K562 (cell line): Measurements from ENCODE around the gene CHCHD10. TPM values are rescaled to one million over a fixed set of nuclear protein-coding genes. Genes with fewer than 3 reads are reported as not detected.

Source experiments
- BMI1 ChIP-seq: fragments of 150-350 bp; IDR thresholded peaks from 2 replicates; pipeline ENCODE4 v1.6.1; 2014; ENCODE audit warnings: low read length
- CBX1 ChIP-seq: sonication (generic); IDR thresholded peaks from 2 replicates; pipeline ENCODE4 v1.6.1; 2016; ENCODE audit warnings: antibody characterized with exemption, low read depth, mild to moderate bottlenecking
- DDX20 ChIP-seq: fragments of 450-650 bp; IDR thresholded peaks from 2 replicates; pipeline ENCODE4 v1.6.1; 2016; ENCODE audit warnings: missing genetic modification characterization, low read depth, mild to moderate bottlenecking, missing compliant biosample characterization, moderate library complexity
- EP300 ChIP-seq: IDR thresholded peaks from 2 replicates; pipeline ENCODE4 v1.6.1; 2012; ENCODE audit warnings: low read length, improper control_type of control experiment
- FIP1L1 ChIP-seq: fragments of 200-400 bp; formaldehyde crosslinking; IDR thresholded peaks from 2 replicates; pipeline ENCODE4 v1.6.1; 2018; ENCODE audit warnings: mild to moderate bottlenecking, low read depth, low read length; ENCODE audit not compliant: poor library complexity, severe bottlenecking
- HNRNPL ChIP-seq: fragments of 200-400 bp; formaldehyde crosslinking; IDR thresholded peaks from 2 replicates; pipeline ENCODE4 v1.6.1; 2017; ENCODE audit warnings: low read depth, mild to moderate bottlenecking, low read length
- NEUROD1 ChIP-seq: fragments of 150-350 bp; IDR thresholded peaks from 2 replicates; pipeline ENCODE4 v1.6.1; 2014; ENCODE audit warnings: borderline replicate concordance, low read length, low read depth; ENCODE audit not compliant: partially characterized antibody
- RBBP5 ChIP-seq: fragments of 200-600 bp; sonication (generic); IDR thresholded peaks from 2 replicates; pipeline ENCODE4 v1.6.1; 2012; ENCODE audit warnings: borderline replicate concordance, mild to moderate bottlenecking, low read length, control low read depth, inconsistent platforms; ENCODE audit not compliant: insufficient read depth, poor library complexity, severe bottlenecking
- RBM22 ChIP-seq: fragments of 200-400 bp; formaldehyde crosslinking; IDR thresholded peaks from 2 replicates; pipeline ENCODE4 v1.6.1; 2018; ENCODE audit warnings: low read length, low read depth; ENCODE audit not compliant: poor library complexity, severe bottlenecking
- RHOXF2B ChIP-seq: fragments of 250-450 bp; sonication (Bioruptor Pico); conservative IDR thresholded peaks from 2 replicates; pipeline ENCODE4 v1.5.1; 2021
- SMAD4 ChIP-seq: fragments of 250-450 bp; sonication (Bioruptor Pico); conservative IDR thresholded peaks from 2 replicates; pipeline ENCODE4 v1.8.0; 2021; ENCODE audit warnings: inconsistent platforms, mild to moderate bottlenecking, moderate library complexity
- SMARCA5 ChIP-seq: fragments of 450-650 bp; IDR thresholded peaks from 2 replicates; pipeline ENCODE4 v1.6.1; 2016
- SRSF1 ChIP-seq: fragments of 200-400 bp; formaldehyde crosslinking; IDR thresholded peaks from 2 replicates; pipeline ENCODE4 v1.6.1; 2017; ENCODE audit warnings: mild to moderate bottlenecking, low read depth, low read length, moderate library complexity
- SRSF3 ChIP-seq: fragments of 200-400 bp; formaldehyde crosslinking; IDR thresholded peaks from 2 replicates; pipeline ENCODE4 v1.6.1; 2016; ENCODE audit warnings: mild to moderate bottlenecking, low read length, moderate library complexity; ENCODE audit not compliant: insufficient read depth
- SRSF9 ChIP-seq: fragments of 200-400 bp; formaldehyde crosslinking; IDR thresholded peaks from 2 replicates; pipeline ENCODE4 v1.6.1; 2017; ENCODE audit warnings: low read depth, low read length, borderline replicate concordance
- STAG1 ChIP-seq: sonication (generic); formaldehyde crosslinking; IDR thresholded peaks from 2 replicates; pipeline ENCODE4 v1.5.0; 2020; ENCODE audit warnings: missing genetic modification reagents, borderline replicate concordance
- TAF7 ChIP-seq: fragments of 450-650 bp; IDR thresholded peaks from 2 replicates; pipeline ENCODE4 v1.6.1; 2016; ENCODE audit warnings: missing genetic modification characterization, missing compliant biosample characterization
- TCF7 ChIP-seq: sonication (generic); IDR thresholded peaks from 2 replicates; pipeline ENCODE4 v1.6.1; 2016; ENCODE audit warnings: antibody characterized with exemption, borderline replicate concordance
- TCF7L2 ChIP-seq: fragments of 150-350 bp; IDR thresholded peaks from 2 replicates; pipeline ENCODE4 v1.6.1; 2016; ENCODE audit warnings: low read depth, mild to moderate bottlenecking, low read length, moderate library complexity
- TSC22D4 ChIP-seq: fragments of 450-650 bp; IDR thresholded peaks from 2 replicates; pipeline ENCODE4 v1.6.1; 2016; ENCODE audit warnings: missing genetic modification characterization, missing biosample characterization, control low read depth
- WHSC1 ChIP-seq: IDR thresholded peaks from one replicate; pipeline ENCODE4 v1.6.1; 2012; ENCODE audit warnings: low read length, control low read depth, inconsistent platforms
- ZNF146 ChIP-seq: IDR thresholded peaks from one replicate; pipeline ENCODE4 v1.6.1; 2018; ENCODE audit warnings: missing compliant biosample characterization; ENCODE audit not compliant: unreplicated experiment
- ZNF184 ChIP-seq: sonication (generic); formaldehyde crosslinking; IDR thresholded peaks from 2 replicates; pipeline ENCODE4 v1.5.0; 2020; ENCODE audit warnings: missing genetic modification reagents
- ZNF324 ChIP-seq: fragments of 250-450 bp; sonication (Bioruptor Pico); IDR thresholded peaks from 2 replicates; pipeline ENCODE4 v1.4.0; 2020; ENCODE audit warnings: mild to moderate bottlenecking
- ZNF436 ChIP-seq: fragments of 250-450, 450-650 bp; sonication (Bioruptor Pico); formaldehyde crosslinking; IDR thresholded peaks from 2 replicates; pipeline ENCODE4 v1.7.0; 2020; ENCODE audit warnings: mild to moderate bottlenecking
- ZNF551 ChIP-seq: fragments of 250-450 bp; sonication (Bioruptor Pico); IDR thresholded peaks from 2 replicates; pipeline ENCODE4 v1.5.0; 2021; ENCODE audit warnings: mild to moderate bottlenecking, moderate library complexity
- ZNF778 ChIP-seq: fragments of 450-650 bp; formaldehyde crosslinking; IDR thresholded peaks from 2 replicates; pipeline ENCODE4 v1.4.0; 2020; ENCODE audit warnings: mild to moderate bottlenecking, moderate library complexity
- polyA plus RNA-seq, 8 experiments: library from polyadenylated mRNA; depleted of rRNA in 4 of 8; stranded (reverse) in 5 of 8; unstranded in 3 of 8; fragments of >200 nt; fragmentation: Nextera tagmentation in 2 of 8; fragmentation: Illumina TruSeq in 1 of 8; extraction: Ambion mirVana in 2 of 8; extraction: Trizol in 1 of 8; gene quantifications; 2 replicates each; pipeline versions ENCODE4 v1.2.1 to v1.2.3, GENCODE V29; 2011 to 2014; ENCODE audit warnings: inconsistent platforms in 1 of 8, missing spikeins in 1 of 8
- total RNA-seq, 7 experiments: library from RNA; depleted of rRNA in 6 of 7; stranded (reverse); fragments of >200 nt in 6 of 7; fragmentation: Illumina TruSeq in 2 of 7; extraction: Trizol in 2 of 7; gene quantifications; 2 replicates each; pipeline versions ENCODE4 v1.2.1 to v1.2.3, GENCODE V29; 2011 to 2021; ENCODE audit warnings: low replicate concordance in 1 of 7
- TF ChIP-seq, protein P1 (sequence below): fragments of 450-650 bp; IDR thresholded peaks from 2 replicates; pipeline ENCODE4 v1.6.1; 2018; ENCODE audit warnings: mild to moderate bottlenecking, low read depth; ENCODE audit not compliant: partially characterized antibody
- TF ChIP-seq, protein P2 (sequence below): sonication (generic); formaldehyde crosslinking; IDR thresholded peaks from 2 replicates; pipeline ENCODE4 v1.8.0; 2022; ENCODE audit warnings: mild to moderate bottlenecking, missing genetic modification reagents

CHCHD10 gene
- total and polyA plus RNA-seq, 9 of the 15 experiments (the other 6 are each of a cell fraction or from before 2014, with no cell fraction given) = 15.2 to 292 (median 102) TPM

DNA sequence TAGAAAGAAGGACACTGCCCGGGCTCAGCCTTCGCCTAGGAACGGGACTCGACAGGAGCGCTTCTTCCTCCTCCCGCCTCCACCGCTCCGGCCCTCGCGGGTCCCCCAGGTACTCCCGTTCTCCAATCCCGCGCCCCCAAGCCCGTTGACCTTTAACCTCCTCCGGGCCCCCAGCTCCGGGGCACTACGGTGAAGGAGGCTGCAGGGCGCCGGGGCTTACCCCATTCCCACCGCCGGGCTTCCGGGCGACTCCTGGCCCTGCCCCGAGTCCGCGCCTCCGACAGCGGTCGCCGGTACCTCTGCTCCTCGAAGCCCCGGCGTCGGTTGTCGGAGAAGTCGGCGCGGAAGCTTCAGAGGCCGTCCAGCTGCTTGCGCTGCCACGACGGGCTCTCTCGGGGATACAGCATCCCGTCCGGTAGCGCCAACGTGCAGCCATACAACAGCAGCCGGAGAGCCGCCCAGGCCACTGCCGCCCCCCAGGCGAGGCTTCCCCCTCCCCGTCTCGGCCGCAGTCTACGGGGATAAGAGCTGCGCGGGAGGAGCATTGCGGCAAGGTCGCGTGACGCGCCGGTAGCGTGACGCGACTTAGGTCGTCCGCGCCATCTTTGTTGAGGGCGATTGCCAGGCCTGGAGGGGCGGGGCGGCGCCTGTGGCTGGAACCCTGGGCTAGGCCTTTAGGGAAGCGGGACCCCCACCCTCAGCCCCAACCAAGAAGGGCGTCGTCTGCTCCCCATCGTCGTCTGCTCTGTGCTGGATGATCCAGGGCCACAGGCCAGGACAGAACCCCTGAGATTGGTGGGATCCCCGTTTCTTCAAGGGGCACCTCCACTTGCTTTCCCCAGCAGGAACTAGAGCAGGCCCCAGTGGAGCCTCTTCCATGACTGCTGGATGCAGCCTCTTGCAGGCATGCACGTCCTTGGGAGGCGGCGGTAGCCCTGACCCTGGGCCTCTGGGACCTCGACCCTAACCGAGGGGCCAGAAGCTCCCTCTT, 50.7 kb downstream of the CHCHD10 start (continued):
- TF ChIP-seq, protein P1, sequence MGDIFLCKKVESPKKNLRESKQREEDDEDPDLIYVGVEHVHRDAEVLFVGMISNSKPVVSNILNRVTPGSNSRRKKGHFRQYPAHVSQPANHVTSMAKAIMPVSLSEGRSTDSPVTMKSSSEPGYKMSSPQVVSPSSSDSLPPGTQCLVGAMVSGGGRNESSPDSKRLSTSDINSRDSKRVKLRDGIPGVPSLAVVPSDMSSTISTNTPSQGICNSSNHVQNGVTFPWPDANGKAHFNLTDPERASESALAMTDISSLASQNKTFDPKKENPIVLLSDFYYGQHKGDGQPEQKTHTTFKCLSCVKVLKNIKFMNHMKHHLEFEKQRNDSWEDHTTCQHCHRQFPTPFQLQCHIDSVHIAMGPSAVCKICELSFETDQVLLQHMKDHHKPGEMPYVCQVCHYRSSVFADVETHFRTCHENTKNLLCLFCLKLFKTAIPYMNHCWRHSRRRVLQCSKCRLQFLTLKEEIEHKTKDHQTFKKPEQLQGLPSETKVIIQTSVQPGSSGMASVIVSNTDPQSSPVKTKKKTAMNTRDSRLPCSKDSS = no peak
- TF ChIP-seq RBM22 (no peak), SMARCA5 (no peak), TCF7L2 (no peak), STAG1 (no peak), CBX1 (no peak), EP300 (no peak), BMI1 (no peak), SRSF1 (no peak), DDX20 (tag) (no peak), ZNF324 (CRISPR knock-in tag) (no peak), ZNF551 (CRISPR knock-in tag) (no peak), ZNF436 (no peak), TSC22D4 (tag) (no peak), ZNF184 (no peak), ZNF146 (CRISPR knock-in tag) (no peak), SMAD4 (CRISPR knock-in tag) (0 out of 2 replicates have a peak, but pooled peaks have one; percentile 28), SRSF3 (no peak), NEUROD1 (no peak), WHSC1 (no peak), SRSF9 (no peak), RHOXF2B (CRISPR knock-in tag) (no peak), FIP1L1 (no peak), TCF7 (no peak), RBBP5 (peak; percentile 74), HNRNPL (no peak), ZNF778 (CRISPR knock-in tag) (no peak), TAF7 (no peak)
- TF ChIP-seq, protein P2, sequence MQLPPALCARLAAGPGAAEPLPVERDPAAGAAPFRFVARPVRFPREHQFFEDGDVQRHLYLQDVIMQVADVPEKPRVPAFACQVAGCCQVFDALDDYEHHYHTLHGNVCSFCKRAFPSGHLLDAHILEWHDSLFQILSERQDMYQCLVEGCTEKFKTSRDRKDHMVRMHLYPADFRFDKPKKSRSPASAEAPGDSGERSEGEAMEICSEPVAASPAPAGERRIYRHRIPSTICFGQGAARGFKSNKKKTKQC = no peak
